C4-2B (cell line): ENCODE data around the gene ABHD4.

Experiments used
- ZFX ChIP-seq: fragments of 450-650 bp; IDR thresholded peaks from 2 replicates; pipeline ENCODE4 v1.6.1; 2017
- TF ChIP-seq, protein P1 (sequence below): fragments of 450-650 bp; conservative IDR thresholded peaks from 2 replicates; pipeline ENCODE4 v1.5.1; 2017; ENCODE audit warnings: mild to moderate bottlenecking

DNA sequence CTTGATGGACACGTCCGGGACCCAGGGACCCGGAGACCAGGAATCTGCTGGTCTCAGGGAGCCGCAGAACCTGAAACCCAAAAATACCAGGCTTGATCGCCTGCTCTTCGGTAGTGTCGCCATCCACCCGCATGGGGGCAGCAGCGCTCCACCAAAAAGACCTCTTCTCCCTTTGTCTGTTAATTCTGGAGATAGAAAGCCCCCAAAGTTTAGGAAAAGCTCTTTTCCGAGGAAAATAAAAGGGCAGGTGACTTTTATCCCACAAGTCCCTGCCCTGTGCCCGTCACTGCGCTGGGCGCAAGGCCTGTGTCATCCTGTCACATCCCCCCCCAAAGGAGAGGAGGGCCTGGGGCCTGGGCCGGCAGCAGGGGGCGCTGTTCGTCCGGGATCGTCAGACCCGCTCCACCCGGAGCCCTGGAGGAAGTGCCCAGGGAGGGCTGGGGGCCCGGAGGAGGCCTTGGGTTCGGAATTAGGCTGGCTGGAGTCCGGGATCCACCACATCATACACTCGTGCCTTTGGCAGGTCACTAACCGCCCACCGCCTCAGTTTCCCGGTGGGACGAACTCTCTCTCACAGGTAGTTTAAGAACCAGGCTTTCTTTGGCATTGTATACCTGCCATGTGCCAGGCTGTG is 41.0 kb upstream of the ABHD4 start:
- TF ChIP-seq, protein P1, sequence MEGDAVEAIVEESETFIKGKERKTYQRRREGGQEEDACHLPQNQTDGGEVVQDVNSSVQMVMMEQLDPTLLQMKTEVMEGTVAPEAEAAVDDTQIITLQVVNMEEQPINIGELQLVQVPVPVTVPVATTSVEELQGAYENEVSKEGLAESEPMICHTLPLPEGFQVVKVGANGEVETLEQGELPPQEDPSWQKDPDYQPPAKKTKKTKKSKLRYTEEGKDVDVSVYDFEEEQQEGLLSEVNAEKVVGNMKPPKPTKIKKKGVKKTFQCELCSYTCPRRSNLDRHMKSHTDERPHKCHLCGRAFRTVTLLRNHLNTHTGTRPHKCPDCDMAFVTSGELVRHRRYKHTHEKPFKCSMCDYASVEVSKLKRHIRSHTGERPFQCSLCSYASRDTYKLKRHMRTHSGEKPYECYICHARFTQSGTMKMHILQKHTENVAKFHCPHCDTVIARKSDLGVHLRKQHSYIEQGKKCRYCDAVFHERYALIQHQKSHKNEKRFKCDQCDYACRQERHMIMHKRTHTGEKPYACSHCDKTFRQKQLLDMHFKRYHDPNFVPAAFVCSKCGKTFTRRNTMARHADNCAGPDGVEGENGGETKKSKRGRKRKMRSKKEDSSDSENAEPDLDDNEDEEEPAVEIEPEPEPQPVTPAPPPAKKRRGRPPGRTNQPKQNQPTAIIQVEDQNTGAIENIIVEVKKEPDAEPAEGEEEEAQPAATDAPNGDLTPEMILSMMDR: peak; percentile 99
- no peak for TF ChIP-seq ZFX
